ENCODE data around the gene VTI1A. TPM values are rescaled to one million over a fixed set of nuclear protein-coding genes. Genes with fewer than 3 reads are reported as not detected.

The VTI1A gene
- total RNA-seq, 2 donors from 2014 or later = 35.2 to 46.9 TPM

DNA sequence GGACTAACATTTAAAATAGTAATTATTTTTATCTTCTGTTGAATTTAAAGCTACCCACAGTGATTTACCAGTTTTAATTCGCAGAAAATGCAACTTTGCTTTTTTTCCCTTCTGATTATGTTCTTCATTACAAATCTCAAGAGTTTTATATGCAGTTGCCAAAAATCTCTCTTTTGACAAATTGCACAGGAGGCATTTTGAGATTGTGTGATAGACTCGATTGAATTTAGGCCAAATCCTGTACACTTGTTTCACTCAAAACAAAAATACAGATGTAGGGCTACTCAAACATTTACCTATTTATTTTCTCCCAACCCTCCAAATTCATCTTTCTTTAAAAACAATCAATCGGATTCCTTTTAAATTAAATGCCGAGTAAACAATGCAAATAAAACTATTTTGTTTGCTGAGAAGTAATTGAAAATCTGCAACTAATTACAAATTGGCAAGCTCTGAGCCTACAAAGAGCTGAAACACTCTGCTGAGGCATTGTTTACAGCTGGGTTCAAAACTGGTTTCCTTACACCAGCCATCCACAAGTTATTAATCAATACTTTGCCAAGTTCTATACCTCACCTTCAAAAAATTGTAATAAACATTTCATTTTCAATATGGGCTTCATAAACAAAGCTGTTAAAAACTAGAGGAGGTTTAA, 288.2 kb downstream of the VTI1A start:
- ATAC-seq (replicated peaks) = no peak
- no peaks in the 10 kb centered on the region for H3K9me3 Mint-ChIP-seq
- H3K4me3 Mint-ChIP-seq = no peak overlapping the region
- H3K27me3 Mint-ChIP-seq = no peaks in the 10 kb centered on the region
- H3K4me1 Mint-ChIP-seq = peaks cover 4% of the 10 kb centered on the region
- H3K36me3 Mint-ChIP-seq (ENCODE audit: low read depth) = peaks cover 32% of the 10 kb centered on the region
- no peak overlapping the region for H3K27ac Mint-ChIP-seq

GRCh38 chr10:112738606-112739591, 291.9 kb downstream of the VTI1A start:
- H3K4me1 Mint-ChIP-seq = peaks cover 4% of the 10 kb centered on the region
- H3K4me3 Mint-ChIP-seq = no peak overlapping the region
- no peak overlapping the region for H3K27ac Mint-ChIP-seq
- ATAC-seq (replicated peaks) = no peak
- no peaks in the 10 kb centered on the region for H3K9me3 Mint-ChIP-seq
- H3K27me3 Mint-ChIP-seq = no peaks in the 10 kb centered on the region
- peaks cover 34% of the 10 kb centered on the region for H3K36me3 Mint-ChIP-seq (ENCODE audit: low read depth)

- ATAC-seq (replicated peaks) = no peak
- no peak overlapping the region for H3K4me3 Mint-ChIP-seq
Measured at GRCh38 chr10:112739592-112740353, 292.8 kb downstream of the VTI1A start.

GRCh38 chr10:112741830-112742402, 294.9 kb downstream of the VTI1A start:
- no peaks in the 10 kb centered on the region for H3K9me3 Mint-ChIP-seq
- no peaks in the 10 kb centered on the region for H3K4me1 Mint-ChIP-seq
- no peak overlapping the region for H3K27ac Mint-ChIP-seq
- peaks cover 44% of the 10 kb centered on the region for H3K36me3 Mint-ChIP-seq (ENCODE audit: low read depth)
- ATAC-seq (replicated peaks) = no peak
- H3K27me3 Mint-ChIP-seq = no peaks in the 10 kb centered on the region
- no peak overlapping the region for H3K4me3 Mint-ChIP-seq

More at GRCh38 chr10:112739592-112740353, 292.8 kb downstream of the VTI1A start:
- Mint-ChIP-seq H3K9me3 (no peaks in the 10 kb centered on the region), H3K4me1 (no peaks in the 10 kb centered on the region), H3K27ac (no peak overlapping the region), H3K27me3 (no peaks in the 10 kb centered on the region), H3K36me3 (ENCODE audit: low read depth) (peaks cover 43% of the 10 kb centered on the region)

DNA sequence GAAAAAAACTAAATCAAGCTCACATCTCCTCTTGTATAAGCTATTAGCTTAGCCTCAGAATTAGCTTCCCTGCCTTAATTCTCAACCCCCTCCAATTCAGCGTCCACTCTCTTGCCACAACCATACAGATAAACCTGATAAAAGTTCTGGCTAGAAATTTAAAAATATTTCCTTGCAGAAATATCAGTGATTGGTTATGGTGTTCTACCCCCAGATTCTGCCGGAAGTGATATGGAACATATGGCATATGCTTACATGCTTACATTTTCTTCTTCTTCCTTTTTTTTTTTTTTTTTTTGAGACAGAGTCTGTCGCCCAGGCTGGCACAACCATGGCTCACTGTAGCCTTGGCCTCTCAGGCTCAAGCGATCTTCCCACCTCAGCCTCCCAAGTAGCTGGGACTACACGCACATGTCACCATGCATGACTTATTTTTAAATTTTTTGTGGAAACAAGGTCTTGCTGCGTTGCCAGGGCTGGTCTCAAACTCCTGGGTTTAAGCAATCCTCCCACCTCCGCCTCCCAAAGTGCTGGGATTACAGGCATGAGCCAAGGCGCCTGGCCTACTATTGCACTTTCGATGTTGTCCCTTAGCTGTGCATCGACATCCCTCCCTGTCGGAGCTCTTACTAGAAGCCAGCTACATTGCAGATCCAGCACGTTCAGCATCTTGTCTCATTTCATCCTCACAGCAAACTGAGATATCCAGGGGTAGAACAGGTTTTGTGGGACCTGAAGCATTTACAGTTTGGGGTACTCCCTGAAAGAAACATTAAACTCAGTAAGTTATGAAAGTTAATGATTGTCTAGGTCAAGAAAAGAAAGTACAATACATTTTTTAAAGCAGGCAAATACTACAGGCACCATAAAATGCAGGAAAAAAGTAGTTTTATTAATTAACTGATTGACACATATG, 297.4 kb downstream of the VTI1A start:
- ATAC-seq (replicated peaks) = no peak
- H3K9me3 Mint-ChIP-seq = no peaks in the 10 kb centered on the region
- H3K27ac Mint-ChIP-seq = no peak overlapping the region
- no peaks in the 10 kb centered on the region for H3K27me3 Mint-ChIP-seq
- H3K36me3 Mint-ChIP-seq (ENCODE audit: low read depth) = peaks cover 19% of the 10 kb centered on the region
- no peaks in the 10 kb centered on the region for H3K4me1 Mint-ChIP-seq
- H3K4me3 Mint-ChIP-seq = no peak overlapping the region

DNA sequence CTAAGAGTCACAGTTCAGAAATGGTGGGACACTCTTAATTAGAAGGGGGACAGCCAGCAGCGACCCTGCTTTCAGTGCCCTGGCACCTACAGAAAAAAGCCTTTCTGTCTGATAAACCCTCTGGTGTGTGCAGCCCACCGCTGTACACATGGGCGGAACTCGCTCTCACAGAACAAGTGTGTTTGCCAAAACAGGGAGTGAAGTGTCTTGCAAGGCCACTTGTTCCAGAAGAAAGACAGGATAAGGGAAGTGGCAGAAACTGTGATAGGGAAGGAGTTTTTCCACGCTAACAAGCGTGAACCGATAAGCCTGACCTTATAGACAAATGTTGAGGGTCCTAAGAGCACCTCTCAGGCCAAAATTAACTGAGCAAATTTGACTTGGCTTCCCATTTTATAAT, 299.3 kb downstream of the VTI1A start:
- no peaks in the 10 kb centered on the region for H3K9me3 Mint-ChIP-seq
- no peak for ATAC-seq (replicated peaks)
- H3K4me3 Mint-ChIP-seq = no peak overlapping the region
- H3K36me3 Mint-ChIP-seq (ENCODE audit: low read depth) = peaks cover 18% of the 10 kb centered on the region
- H3K27me3 Mint-ChIP-seq = no peaks in the 10 kb centered on the region
- H3K4me1 Mint-ChIP-seq = no peaks in the 10 kb centered on the region
- no peak overlapping the region for H3K27ac Mint-ChIP-seq

GRCh38 chr10:112750427-112751167, 303.6 kb downstream of the VTI1A start:
- ATAC-seq (replicated peaks) = no peak
- no peaks in the 10 kb centered on the region for H3K9me3 Mint-ChIP-seq
- peaks cover 11% of the 10 kb centered on the region for H3K36me3 Mint-ChIP-seq (ENCODE audit: low read depth)
- no peak overlapping the region for H3K27ac Mint-ChIP-seq
- H3K4me3 Mint-ChIP-seq = no peak overlapping the region
- H3K27me3 Mint-ChIP-seq = no peaks in the 10 kb centered on the region
- H3K4me1 Mint-ChIP-seq = no peaks in the 10 kb centered on the region

DNA sequence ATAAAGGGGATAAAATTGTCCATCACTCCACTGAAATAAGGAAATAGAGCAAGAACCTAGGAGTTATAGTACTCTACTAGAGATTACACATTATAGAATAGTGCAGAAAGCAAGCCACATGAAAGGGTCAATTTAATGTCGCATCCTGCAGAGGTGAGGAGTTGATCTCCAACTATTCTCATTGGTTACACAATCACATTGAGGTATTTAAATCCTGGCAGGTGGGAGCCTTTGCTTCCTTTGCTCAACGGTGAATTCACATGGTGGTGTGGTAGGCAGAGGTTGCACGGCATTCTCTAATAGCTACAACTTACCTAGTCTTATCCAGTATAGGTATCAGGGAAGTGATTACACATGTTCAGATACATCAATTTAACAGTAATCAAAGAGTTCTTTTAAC, 304.6 kb downstream of the VTI1A start:
- Mint-ChIP-seq H3K4me1 (no peaks in the 10 kb centered on the region), H3K9me3 (no peaks in the 10 kb centered on the region), H3K4me3 (no peak overlapping the region), H3K27ac (no peak overlapping the region), H3K36me3 (ENCODE audit: low read depth) (peaks cover 16% of the 10 kb centered on the region), H3K27me3 (no peaks in the 10 kb centered on the region)
- ATAC-seq (replicated peaks) = no peak

DNA sequence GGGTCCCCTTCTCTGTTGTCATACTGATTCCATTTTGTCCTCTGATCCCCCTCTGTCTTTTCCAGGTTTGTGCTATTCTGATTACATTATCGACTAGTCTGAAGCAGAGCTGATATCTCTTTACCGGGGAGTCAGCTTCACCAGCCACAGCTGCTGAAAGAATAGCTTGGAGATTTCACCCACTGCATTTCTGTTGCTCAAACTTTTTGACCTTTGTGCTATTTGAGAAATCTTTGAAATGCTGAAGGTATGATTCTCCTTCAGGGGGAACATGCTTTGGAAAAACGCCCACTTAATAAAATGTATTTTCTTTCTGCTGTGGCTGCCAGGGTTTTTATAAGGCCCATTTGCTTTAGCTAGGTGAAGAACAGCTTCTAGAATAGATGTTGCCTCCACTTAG, 305.3 kb downstream of the VTI1A start:
- Mint-ChIP-seq H3K27me3 (no peaks in the 10 kb centered on the region), H3K36me3 (ENCODE audit: low read depth) (peaks cover 21% of the 10 kb centered on the region), H3K4me3 (no peak overlapping the region), H3K4me1 (no peaks in the 10 kb centered on the region), H3K9me3 (no peaks in the 10 kb centered on the region), H3K27ac (no peak overlapping the region)
- ATAC-seq (replicated peaks) = no peak

DNA sequence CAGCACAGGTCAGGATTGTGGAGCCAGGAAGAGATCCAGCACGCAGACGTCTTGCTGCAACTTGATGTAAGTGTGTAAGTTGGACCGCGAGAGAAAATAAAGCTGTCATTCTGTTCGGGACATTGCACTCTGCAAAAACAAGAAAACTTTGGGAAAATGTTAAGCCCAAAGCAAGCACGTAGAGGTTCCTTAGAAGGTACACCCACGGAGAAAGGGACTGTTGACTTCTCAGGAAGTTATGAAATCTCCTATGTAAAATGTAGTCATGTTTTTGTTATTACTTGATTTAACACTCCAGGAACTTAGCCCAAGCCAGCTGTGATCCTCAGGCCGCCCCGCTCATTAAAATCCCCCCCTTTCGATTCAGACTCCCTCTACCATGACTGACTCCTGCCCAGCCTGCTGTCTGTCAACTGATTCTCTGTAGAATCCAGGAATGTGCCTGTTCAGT, 307.0 kb downstream of the VTI1A start:
- no peak for ATAC-seq (replicated peaks)
- Mint-ChIP-seq H3K4me3 (no peak overlapping the region), H3K9me3 (no peaks in the 10 kb centered on the region), H3K27me3 (no peaks in the 10 kb centered on the region), H3K27ac (no peak overlapping the region), H3K4me1 (no peaks in the 10 kb centered on the region), H3K36me3 (ENCODE audit: low read depth) (peaks cover 21% of the 10 kb centered on the region)

GRCh38 chr10:112755446-112756234, 308.6 kb downstream of the VTI1A start:
- Mint-ChIP-seq H3K27ac (no peak overlapping the region), H3K4me1 (no peaks in the 10 kb centered on the region), H3K9me3 (no peaks in the 10 kb centered on the region), H3K36me3 (ENCODE audit: low read depth) (peaks cover 21% of the 10 kb centered on the region), H3K27me3 (no peaks in the 10 kb centered on the region), H3K4me3 (no peak overlapping the region)
- no peak for ATAC-seq (replicated peaks)

DNA sequence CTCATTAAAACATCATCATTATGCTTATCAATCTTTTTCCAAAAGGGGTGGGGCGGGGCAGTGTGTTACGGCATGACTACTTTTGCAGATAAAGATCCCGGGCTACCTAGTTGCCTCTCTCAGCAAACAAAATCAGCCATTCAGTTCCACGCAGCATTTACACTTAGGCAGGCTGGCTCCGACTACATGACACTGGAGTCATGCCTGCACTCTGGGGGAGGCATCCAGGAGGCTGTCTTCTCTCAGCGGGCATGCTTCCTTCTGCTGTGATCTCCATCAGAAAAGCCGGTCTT, 309.2 kb downstream of the VTI1A start:
- H3K27me3 Mint-ChIP-seq = no peaks in the 10 kb centered on the region
- no peaks in the 10 kb centered on the region for H3K4me1 Mint-ChIP-seq
- peaks cover 21% of the 10 kb centered on the region for H3K36me3 Mint-ChIP-seq (ENCODE audit: low read depth)
- no peaks in the 10 kb centered on the region for H3K9me3 Mint-ChIP-seq
- no peak overlapping the region for H3K27ac Mint-ChIP-seq
- no peak overlapping the region for H3K4me3 Mint-ChIP-seq
- no peak for ATAC-seq (replicated peaks)

Data from activated T-helper 17 cell treated with anti-CD3 and anti-CD28 coated beads, Interleukin-2, amount 50 U/mL, for 72 hours (primary cell).